Measurements from ENCODE around the gene IRGQ.

The IRGQ gene

DNA sequence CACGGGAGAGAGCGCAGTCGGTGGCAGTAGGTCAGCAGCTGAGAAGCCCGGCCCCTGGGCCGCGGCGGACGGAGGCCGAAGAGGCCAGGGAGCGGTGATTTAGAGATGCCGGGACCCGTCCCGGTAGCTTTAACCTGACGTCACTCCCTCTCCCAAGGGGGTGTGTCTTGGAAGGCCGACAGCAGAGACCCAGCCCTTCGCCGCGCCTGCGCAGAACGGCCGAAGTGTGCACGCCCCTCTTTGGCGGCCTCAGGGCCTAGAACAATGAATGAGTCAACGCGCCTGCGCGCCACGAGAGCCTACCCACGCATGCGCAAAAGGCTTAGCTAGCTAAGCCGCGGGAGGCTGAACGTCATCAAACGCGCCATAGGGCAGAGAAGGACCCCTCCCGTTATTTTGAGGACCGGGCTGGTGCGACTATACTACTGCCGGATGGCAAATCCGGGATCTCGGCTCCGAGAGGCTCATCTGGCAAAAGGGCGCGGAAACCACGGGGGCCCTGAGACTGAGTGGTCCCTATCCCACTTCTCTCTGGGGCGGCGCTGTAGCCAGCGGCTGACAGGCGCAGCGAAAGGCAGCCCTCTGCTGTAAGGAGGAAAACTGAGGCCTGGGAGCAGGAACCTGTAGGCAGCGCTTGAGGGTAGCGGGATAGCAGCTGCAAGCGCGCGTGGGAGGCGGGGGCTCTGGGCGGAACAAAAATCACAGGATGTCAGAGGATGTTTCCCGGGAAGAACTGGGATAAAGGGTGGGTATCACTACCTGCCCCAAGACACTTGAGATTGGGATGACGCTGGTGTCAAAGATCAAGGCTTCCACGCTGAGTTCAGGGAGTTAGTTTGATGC, at the start of gene IRGQ, which contains the start of gene ZNF576 (continued):
- TF ChIP-seq OVOL3 (tag by site-specific recombination; IDR thresholded peaks at IDR 0.05) (peak; percentile 100), ZNF175 (tag by site-specific recombination; IDR thresholded peaks at IDR 0.05) (no peak), GLI2 (tag by site-specific recombination; IDR thresholded peaks at IDR 0.05; ENCODE audit: borderline replicate concordance, low read depth) (no peak), ZNF561 (tag by site-specific recombination; IDR thresholded peaks at IDR 0.05; ENCODE audit: borderline replicate concordance) (peak; percentile 98), ZNF184 (tag by site-specific recombination; IDR thresholded peaks at IDR 0.05) (peak; percentile 90), ZBTB20 (tag by site-specific recombination; IDR thresholded peaks at IDR 0.05) (peak; percentile 74), KLF8 (tag by site-specific recombination; IDR thresholded peaks at IDR 0.05) (peak; percentile 88), ZNF133 (tag by site-specific recombination; IDR thresholded peaks at IDR 0.05) (no peak), KLF7 (tag by site-specific recombination; IDR thresholded peaks at IDR 0.05; ENCODE audit: borderline replicate concordance) (peak; percentile 86; the same call in 1 of the 2 replicates), ZNF600 (tag by site-specific recombination; IDR thresholded peaks at IDR 0.05) (no peak), ZBTB1 (tag by site-specific recombination; IDR thresholded peaks at IDR 0.05) (peak; percentile 31; the same call in 1 of the 2 replicates), ZFP69B (tag by site-specific recombination; IDR thresholded peaks at IDR 0.05) (peak; percentile 76), ZNF560 (tag by site-specific recombination; IDR thresholded peaks at IDR 0.05; ENCODE audit: borderline replicate concordance) (no peak), ZNF664 (tag by site-specific recombination; IDR thresholded peaks at IDR 0.05) (peak; percentile 30), ZNF214 (tag by site-specific recombination; IDR thresholded peaks at IDR 0.05; ENCODE audit: borderline replicate concordance) (no peak), WT1 (tag by site-specific recombination; IDR thresholded peaks at IDR 0.05) (peak; percentile 31; the same call in 1 of the 2 replicates), ZNF2 (tag by site-specific recombination; IDR thresholded peaks at IDR 0.05) (peak; percentile 94), BCL11A (tag by site-specific recombination; IDR thresholded peaks at IDR 0.05; ENCODE audit: low read depth) (no peak; the same call in 1 of the 2 replicates), ZNF121 (tag by site-specific recombination; IDR thresholded peaks at IDR 0.05) (no peak), YY2 (tag by site-specific recombination; IDR thresholded peaks at IDR 0.05) (peak; percentile 89), KLF16 (tag by site-specific recombination; IDR thresholded peaks at IDR 0.05) (peak; percentile 54; the same call in 1 of the 2 replicates), ZNF677 (tag by site-specific recombination; IDR thresholded peaks at IDR 0.05) (no peak), ZNF404 (tag by site-specific recombination; IDR thresholded peaks at IDR 0.05) (no peak), ZNF501 (tag by site-specific recombination; IDR thresholded peaks at IDR 0.05) (peak; percentile 85), ZIC2 (tag by site-specific recombination; IDR thresholded peaks at IDR 0.05) (peak; percentile 73), ZNF239 (tag by site-specific recombination; IDR thresholded peaks at IDR 0.05) (no peak; the same call in 1 of the 2 replicates), KLF9 (tag by site-specific recombination; IDR thresholded peaks at IDR 0.05; ENCODE audit: low read depth) (peak; percentile 100), ZNF169 (tag by site-specific recombination; IDR thresholded peaks at IDR 0.05) (no peak), ZBTB48 (tag by site-specific recombination; IDR thresholded peaks at IDR 0.05) (peak; percentile 81), ZNF112 (tag by site-specific recombination; IDR thresholded peaks at IDR 0.05) (no peak), ZNF10 (tag by site-specific recombination; IDR thresholded peaks at IDR 0.05) (peak; percentile 48; the same call in 1 of the 2 replicates), ZNF555 (tag by site-specific recombination; conservative IDR thresholded peaks at IDR 0.05) (no peak)
- TF ChIP-seq, protein P1, sequence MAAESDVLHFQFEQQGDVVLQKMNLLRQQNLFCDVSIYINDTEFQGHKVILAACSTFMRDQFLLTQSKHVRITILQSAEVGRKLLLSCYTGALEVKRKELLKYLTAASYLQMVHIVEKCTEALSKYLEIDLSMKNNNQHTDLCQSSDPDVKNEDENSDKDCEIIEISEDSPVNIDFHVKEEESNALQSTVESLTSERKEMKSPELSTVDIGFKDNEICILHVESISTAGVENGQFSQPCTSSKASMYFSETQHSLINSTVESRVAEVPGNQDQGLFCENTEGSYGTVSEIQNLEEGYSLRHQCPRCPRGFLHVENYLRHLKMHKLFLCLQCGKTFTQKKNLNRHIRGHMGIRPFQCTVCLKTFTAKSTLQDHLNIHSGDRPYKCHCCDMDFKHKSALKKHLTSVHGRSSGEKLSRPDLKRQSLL (tag by site-specific recombination; IDR thresholded peaks at IDR 0.05): peak; percentile 74; the same call in 1 of the 2 replicates
- TF ChIP-seq, protein P2, sequence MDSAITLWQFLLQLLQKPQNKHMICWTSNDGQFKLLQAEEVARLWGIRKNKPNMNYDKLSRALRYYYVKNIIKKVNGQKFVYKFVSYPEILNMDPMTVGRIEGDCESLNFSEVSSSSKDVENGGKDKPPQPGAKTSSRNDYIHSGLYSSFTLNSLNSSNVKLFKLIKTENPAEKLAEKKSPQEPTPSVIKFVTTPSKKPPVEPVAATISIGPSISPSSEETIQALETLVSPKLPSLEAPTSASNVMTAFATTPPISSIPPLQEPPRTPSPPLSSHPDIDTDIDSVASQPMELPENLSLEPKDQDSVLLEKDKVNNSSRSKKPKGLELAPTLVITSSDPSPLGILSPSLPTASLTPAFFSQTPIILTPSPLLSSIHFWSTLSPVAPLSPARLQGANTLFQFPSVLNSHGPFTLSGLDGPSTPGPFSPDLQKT (IDR thresholded peaks at IDR 0.05; ENCODE audit: borderline replicate concordance, low read depth, low read length): no peak
- TF ChIP-seq, protein P3, sequence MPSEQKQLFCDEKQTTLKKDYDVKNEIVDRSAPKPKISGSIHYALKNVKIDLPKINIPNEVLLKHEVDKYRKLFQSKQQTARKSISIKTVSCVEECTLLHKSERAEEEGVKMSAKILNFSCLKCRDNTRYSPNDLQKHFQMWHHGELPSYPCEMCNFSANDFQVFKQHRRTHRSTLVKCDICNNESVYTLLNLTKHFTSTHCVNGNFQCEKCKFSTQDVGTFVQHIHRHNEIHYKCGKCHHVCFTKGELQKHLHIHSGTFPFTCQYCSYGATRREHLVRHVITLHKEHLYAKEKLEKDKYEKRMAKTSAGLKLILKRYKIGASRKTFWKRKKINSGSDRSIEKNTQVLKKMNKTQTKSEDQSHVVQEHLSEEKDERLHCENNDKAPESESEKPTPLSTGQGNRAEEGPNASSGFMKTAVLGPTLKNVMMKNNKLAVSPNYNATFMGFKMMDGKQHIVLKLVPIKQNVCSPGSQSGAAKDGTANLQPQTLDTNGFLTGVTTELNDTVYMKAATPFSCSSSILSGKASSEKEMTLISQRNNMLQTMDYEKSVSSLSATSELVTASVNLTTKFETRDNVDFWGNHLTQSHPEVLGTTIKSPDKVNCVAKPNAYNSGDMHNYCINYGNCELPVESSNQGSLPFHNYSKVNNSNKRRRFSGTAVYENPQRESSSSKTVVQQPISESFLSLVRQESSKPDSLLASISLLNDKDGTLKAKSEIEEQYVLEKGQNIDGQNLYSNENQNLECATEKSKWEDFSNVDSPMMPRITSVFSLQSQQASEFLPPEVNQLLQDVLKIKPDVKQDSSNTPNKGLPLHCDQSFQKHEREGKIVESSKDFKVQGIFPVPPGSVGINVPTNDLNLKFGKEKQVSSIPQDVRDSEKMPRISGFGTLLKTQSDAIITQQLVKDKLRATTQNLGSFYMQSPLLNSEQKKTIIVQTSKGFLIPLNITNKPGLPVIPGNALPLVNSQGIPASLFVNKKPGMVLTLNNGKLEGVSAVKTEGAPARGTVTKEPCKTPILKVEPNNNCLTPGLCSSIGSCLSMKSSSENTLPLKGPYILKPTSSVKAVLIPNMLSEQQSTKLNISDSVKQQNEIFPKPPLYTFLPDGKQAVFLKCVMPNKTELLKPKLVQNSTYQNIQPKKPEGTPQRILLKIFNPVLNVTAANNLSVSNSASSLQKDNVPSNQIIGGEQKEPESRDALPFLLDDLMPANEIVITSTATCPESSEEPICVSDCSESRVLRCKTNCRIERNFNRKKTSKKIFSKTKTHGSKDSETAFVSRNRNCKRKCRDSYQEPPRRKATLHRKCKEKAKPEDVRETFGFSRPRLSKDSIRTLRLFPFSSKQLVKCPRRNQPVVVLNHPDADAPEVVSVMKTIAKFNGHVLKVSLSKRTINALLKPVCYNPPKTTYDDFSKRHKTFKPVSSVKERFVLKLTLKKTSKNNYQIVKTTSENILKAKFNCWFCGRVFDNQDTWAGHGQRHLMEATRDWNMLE (tag by site-specific recombination; conservative IDR thresholded peaks at IDR 0.05; ENCODE audit: low read depth): peak; percentile 86; the same call in 1 of the 2 replicates
